ENCODE measurements around the gene RARS2.
A peak's percentile ranks its signal among the peaks of the same experiment; 100 is the strongest.
"Not testable (repeated sequence)": the region's sequence is repeated elsewhere in the genome, so short reads cannot be mapped to it uniquely, and the experiment has no call there.

Gene RARS2

GRCh38 chr6:87589693-87590416 is at the start of gene RARS2, which contains the start of gene ORC3:
TSS of gene RARS2 (minus strand) at chr6:87589987. CDS start at chr6:87589957, 30 bp downstream.
TSS of gene ORC3 (plus strand) at chr6:87590135. CDS start at chr6:87590169, 34 bp downstream.
- peak; percentile 94 for DNase-seq

- DNase-seq, result no peak
These were observed 49.6 kb upstream of the RARS2 start for GRCh38 chr6:87639373-87639772.

- no peak for DNase-seq
These were observed 47.3 kb upstream of the RARS2 start for GRCh38 chr6:87637106-87637505.

- DNase-seq, result no peak
These were observed 46.5 kb upstream of the RARS2 start for GRCh38 chr6:87636315-87636714.

- DNase-seq, result no peak
These were observed 44.1 kb upstream of the RARS2 start for GRCh38 chr6:87633851-87634250.

- no peak for DNase-seq
These were observed 41.0 kb upstream of the RARS2 start for GRCh38 chr6:87630746-87631145.

- DNase-seq, result no peak
These were observed 39.1 kb upstream of the RARS2 start for GRCh38 chr6:87628881-87629280.

- no peak for DNase-seq
These were observed 38.6 kb upstream of the RARS2 start for GRCh38 chr6:87628424-87628823.

- DNase-seq, result no peak
These were observed 33.5 kb upstream of the RARS2 start for GRCh38 chr6:87623248-87623647.

GRCh38 chr6:87618531-87618930 is 28.7 kb upstream of the RARS2 start:
- DNase-seq, result no peak

GRCh38 chr6:87617405-87617804 is 27.6 kb upstream of the RARS2 start:
- DNase-seq, result no peak

GRCh38 chr6:87613018-87613417 is 23.2 kb upstream of the RARS2 start:
- not testable (repeated sequence) for DNase-seq

- DNase-seq, result no peak
These were observed 19.0 kb upstream of the RARS2 start for GRCh38 chr6:87608802-87609201.

- DNase-seq, result no peak
These were observed 16.4 kb upstream of the RARS2 start for GRCh38 chr6:87606199-87606598.

- DNase-seq, result no peak
These were observed 10.8 kb upstream of the RARS2 start for GRCh38 chr6:87600576-87600975.

GRCh38 chr6:87590990-87591389 is 1.2 kb upstream of the RARS2 start:
- no peak for DNase-seq

- no peak for DNase-seq
These were observed 662 bp upstream of the RARS2 start for GRCh38 chr6:87590417-87590880.

- DNase-seq, result no peak
These were observed 905 bp downstream of the RARS2 start for GRCh38 chr6:87588756-87589407.

- no peak for DNase-seq
These were observed 3.3 kb downstream of the RARS2 start for GRCh38 chr6:87586371-87587077.

GRCh38 chr6:87583822-87584221 is 6.0 kb downstream of the RARS2 start:
- no peak for DNase-seq

GRCh38 chr6:87575423-87575822 is 14.4 kb downstream of the RARS2 start:
- no peak for DNase-seq

- peak; percentile 37 for DNase-seq
These were observed 15.5 kb downstream of the RARS2 start for GRCh38 chr6:87574237-87574804.

- no peak for DNase-seq
These were observed 16.3 kb downstream of the RARS2 start for GRCh38 chr6:87573307-87574024.
